Prostate gland (tissue), 2 donors: ENCODE data around the gene FOXP1.

Experiments
- POLR2A ChIP-seq: fragments of 450-650 bp; IDR thresholded peaks from one replicate; pipeline ENCODE4 v1.6.1; 2016; ENCODE audit warnings: antibody characterized with exemption, mild to moderate bottlenecking
- POLR2AphosphoS5 ChIP-seq: sonication (generic); formaldehyde crosslinking; IDR thresholded peaks from one replicate; pipeline ENCODE4 v1.6.1; 2017; ENCODE audit warnings: antibody characterized with exemption
- TF ChIP-seq, protein P1 (sequence below), 4 experiments: fragments of 200-600 bp in 2 of 4; fragments of 450-650 bp in 2 of 4; sonication (generic) in 2 of 4; IDR thresholded peaks; 1 replicate in 3 of 4; 2 replicates in 1 of 4; pipeline ENCODE4 v1.5.1; 2016 to 2019; ENCODE audit warnings: antibody characterized with exemption in 4 of 4, mild to moderate bottlenecking in 2 of 4, moderate library complexity in 2 of 4

DNA sequence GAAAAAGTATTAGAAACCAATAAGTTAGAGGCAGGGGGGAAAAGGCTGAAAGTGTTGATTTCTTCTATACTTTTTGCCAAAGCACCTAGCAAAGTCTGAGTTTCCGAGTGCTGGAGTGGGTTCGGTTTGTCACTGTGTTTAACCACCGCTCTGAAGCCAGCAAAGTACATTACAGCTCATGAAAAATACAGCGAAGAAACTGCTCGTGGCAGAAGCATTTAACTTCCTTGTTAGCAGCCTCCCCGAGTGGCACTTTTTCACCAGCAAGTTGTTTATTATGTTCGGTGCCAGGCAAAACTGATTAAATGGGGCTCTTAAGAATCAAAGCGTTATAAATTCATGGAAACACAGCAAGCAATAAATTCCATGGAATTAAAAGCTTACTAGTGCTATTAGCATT, 313.6 kb downstream of the FOXP1 start:
- TF ChIP-seq, protein P1, sequence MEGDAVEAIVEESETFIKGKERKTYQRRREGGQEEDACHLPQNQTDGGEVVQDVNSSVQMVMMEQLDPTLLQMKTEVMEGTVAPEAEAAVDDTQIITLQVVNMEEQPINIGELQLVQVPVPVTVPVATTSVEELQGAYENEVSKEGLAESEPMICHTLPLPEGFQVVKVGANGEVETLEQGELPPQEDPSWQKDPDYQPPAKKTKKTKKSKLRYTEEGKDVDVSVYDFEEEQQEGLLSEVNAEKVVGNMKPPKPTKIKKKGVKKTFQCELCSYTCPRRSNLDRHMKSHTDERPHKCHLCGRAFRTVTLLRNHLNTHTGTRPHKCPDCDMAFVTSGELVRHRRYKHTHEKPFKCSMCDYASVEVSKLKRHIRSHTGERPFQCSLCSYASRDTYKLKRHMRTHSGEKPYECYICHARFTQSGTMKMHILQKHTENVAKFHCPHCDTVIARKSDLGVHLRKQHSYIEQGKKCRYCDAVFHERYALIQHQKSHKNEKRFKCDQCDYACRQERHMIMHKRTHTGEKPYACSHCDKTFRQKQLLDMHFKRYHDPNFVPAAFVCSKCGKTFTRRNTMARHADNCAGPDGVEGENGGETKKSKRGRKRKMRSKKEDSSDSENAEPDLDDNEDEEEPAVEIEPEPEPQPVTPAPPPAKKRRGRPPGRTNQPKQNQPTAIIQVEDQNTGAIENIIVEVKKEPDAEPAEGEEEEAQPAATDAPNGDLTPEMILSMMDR (IDR thresholded peaks at IDR 0.05): no peak
- TF ChIP-seq POLR2AphosphoS5 (peak; percentile 33), POLR2A (no peak)
